Lung microvascular endothelial cell (primary cell): ENCODE data around the gene KCNAB2. TPM values are rescaled to one million over a fixed set of nuclear protein-coding genes. Genes with fewer than 3 reads are reported as not detected.

Experiments used
- DNase-seq, 2 donors: peaks; one replicate each; pipeline versions ENCODE4 v3.0.0 to v3.0.0-alpha.2; 2010; ENCODE audit warnings: low read depth in 2 of 2
- total RNA-seq: library from RNA; depleted of rRNA; stranded (reverse); fragments of >200 nt; gene quantifications from 2 replicates; pipeline ENCODE4 v1.2.1, GENCODE V29; 2014

KCNAB2 gene
- total RNA-seq, 1 donor from 2014 or later: 0.99 TPM

GRCh38 chr1:6108476-6108875 lies 62.8 kb downstream of the KCNAB2 start:
- no peak for DNase-seq

- peak; percentile 67 to 72 for DNase-seq
Measured at GRCh38 chr1:6108937-6109614, 63.4 kb downstream of the KCNAB2 start.

DNA sequence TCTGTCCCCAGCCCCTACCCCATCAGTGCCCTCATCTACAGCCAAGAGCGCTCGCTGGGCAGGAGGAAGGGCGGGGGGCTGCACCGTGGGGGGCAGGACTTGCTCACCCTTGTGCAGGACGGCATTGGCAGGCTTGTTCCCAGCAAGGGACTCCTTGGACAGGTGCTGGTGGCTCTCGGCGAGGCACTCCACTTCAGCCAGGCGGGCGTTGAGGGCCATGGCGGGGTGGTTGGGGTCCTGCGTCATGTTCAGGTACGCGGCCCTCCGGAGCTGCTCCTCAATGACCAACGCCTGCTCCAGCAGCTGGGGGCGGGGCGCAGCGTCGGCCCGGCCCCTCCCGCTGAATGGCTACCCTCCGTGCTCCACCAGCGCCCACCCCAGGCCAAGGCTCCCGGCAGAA lies 64.0 kb downstream of the KCNAB2 start:
- DNase-seq: no peak

GRCh38 chr1:6110326-6110725 lies 64.6 kb downstream of the KCNAB2 start:
- no peak for DNase-seq

- no peak for DNase-seq
Measured at GRCh38 chr1:6111571-6111970, 65.9 kb downstream of the KCNAB2 start.

DNA sequence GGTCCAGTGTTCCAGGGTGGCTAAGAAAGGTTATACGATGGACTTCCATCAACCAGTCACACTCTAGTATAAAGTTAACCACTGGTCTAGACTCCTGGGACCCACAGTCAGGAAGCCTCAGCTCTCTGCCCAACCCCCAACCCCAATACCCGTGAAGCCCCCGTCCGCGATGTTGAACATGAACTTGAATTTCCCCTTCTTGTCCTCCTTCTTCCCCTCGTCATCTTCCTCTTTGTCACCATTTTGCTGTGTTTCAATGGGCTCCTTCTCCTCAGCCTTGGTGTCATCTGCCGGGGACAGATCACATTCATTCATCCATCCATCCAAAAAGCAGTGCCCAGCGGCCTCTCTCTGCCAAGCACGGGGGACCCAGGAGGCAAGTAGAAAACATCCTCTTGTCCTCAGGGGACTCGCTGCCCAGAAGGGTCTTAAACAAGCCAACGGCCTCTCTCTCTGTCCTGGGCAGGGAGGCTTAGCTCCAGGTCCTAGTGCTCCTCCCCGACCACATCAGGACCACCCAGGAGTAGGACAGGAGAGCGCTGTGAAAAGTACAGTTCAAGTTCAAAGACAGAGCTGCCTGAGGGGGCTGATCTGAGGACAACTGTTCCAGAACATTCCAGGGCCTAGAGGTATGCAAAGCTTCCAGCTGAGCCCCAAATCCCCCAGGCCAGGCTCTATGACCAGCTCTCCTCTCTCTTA lies 66.5 kb downstream of the KCNAB2 start:
- DNase-seq: no peak

GRCh38 chr1:6112690-6113005 lies 67.0 kb downstream of the KCNAB2 start:
- no peak for DNase-seq

- DNase-seq: no peak
Measured at GRCh38 chr1:6113116-6113515, 67.4 kb downstream of the KCNAB2 start.

DNA sequence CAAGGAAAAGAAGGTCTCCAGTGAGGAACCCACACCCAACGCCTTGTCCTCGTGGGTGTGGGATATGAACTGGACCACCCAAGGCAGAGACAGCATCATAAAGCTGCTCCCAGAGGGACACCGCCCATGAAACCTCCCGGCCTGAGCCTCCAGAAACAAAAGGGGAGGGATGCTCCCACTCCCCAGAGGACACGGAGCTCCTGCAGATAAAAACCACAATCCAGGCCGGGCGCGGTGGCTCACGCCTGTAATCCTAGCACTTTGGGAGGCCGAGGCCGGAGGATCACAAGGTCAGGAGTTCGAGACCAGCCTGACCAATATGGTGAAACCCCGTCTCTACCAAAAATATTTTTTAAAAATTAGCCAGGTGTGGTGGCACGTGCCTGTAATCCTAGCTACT lies 68.1 kb downstream of the KCNAB2 start:
- DNase-seq: no peak

DNA sequence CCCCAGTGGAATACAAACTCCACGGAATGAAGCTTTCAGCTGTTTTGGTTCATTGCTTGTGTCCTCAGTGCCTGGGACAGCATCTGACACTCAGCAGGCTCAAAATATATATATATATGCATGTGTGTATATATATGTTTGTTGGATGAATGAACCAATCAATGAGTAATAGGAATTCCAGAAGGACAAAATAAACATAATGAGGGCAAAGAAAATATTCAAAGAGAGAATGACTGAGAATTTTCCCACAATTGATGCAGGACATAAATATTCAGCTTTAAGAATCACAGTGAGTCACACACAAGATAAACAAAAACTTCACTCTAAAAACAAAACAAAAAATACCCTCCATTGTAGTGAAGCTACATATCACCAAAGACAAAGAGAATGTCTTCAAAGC lies 70.4 kb downstream of the KCNAB2 start:
- DNase-seq: no peak

DNA sequence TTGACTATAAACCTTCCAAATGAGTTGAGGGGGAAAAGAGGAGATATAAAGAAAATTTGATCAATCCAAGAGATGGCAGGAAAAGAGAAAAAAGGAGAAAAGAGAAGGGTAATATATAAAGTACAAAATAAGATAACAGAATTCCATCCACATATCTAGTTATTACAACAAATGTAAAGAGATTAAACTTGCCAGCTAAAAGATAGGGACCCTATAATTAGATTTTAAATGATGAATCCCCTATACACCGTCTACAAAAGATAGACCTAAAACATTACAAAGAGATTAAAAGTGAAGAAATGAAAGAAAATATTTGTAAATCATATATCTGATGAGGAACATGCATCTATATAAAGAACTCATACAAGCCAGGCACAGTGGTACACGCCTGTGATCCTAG lies 71.4 kb downstream of the KCNAB2 start:
- no peak for DNase-seq

DNA sequence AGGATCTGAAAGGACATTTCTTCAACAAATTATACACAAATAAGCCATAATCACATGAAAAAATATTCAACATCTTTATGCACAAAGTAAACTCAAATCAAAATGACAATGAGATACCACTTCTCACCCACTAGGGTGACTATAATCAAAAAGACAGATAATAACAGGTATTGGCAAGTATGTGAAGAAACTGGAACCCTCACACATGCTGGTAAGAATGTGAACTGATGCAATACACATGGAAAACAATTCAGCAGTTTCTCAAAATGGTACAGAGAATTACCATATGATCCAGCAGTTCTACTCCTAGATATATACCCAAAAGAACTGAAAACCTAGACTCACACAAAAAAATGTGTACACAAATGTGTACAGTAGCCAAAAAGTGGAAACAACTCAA lies 71.9 kb downstream of the KCNAB2 start:
- DNase-seq: no peak

GRCh38 chr1:6118415-6118814 lies 72.7 kb downstream of the KCNAB2 start:
- no peak for DNase-seq

- no peak for DNase-seq
Measured at GRCh38 chr1:6121021-6121421, 75.3 kb downstream of the KCNAB2 start.

GRCh38 chr1:6121651-6122370 lies 76.1 kb downstream of the KCNAB2 start:
- no peak for DNase-seq

GRCh38 chr1:6123083-6123482 lies 77.4 kb downstream of the KCNAB2 start:
- DNase-seq: no peak

DNA sequence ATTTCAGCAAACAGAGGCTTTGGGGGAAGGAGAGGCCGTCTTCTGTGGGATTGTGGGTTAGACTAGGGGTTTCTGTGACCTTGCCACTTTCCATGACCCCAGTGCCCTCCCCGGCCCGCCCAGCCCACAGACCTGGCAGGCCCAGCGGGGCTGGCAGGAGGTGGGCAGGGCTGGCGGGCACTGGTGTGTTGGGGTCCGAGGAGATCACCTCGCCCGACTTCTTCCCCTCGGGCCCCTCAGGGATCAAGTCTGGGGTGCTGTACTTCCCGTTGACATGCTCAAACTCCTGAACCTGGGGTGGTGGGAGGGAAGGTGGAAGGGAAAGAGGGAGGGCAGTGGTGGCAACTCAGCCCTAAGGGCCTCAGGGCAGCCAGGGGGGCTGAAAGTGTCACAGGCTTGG lies 78.1 kb downstream of the KCNAB2 start:
- no peak for DNase-seq

- no peak for DNase-seq
Measured at GRCh38 chr1:6124341-6124740, 78.7 kb downstream of the KCNAB2 start.

DNA sequence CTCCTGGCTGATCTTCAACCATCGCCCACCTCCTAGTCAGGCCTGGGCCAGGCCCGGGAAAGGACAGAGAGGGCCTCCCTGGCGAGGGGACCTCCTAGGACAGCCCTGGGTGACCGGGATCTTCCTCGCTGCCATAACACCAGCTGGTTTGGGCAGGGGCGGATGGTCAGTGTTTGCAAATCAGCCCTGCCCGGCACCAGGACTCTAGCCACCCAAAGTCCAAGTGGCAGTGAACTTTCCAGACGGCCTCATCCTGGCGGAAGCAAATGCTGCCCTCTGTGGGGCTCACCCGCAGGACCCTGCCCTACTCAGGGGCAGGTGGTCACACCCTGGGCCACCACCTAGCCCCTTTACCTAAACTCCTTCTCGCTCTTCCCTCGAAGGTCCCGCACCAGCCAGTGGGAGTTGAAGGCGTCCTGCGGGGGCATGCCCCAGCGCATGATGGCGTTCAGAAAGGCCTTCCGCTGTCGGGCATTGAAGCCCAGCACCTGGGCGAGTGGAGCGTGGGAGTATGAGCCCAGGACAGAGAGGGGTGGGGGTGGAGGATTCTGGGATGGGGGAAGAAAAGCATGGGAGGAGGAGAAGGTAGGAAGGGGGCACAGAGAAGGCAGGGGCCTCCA lies 79.2 kb downstream of the KCNAB2 start:
- DNase-seq: no peak

DNA sequence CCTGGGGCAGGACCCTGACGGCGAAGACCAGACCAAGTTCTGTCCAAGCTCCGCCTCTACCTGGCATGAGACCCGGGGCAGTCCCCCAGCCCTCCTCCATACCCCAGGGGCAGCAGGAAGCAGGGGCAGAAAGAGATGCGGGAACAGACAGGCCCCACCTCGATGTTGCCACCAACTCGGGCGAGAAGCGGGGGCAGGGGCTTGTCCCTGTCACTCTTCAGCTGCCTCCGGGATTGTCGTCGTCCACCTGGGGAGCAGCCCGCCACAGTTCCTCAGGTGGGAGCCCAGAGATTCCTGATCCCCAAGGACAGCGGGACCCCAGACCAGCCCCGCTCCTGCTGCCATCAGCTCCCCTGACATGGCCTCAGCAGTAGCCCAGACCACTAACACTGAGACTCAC lies 79.7 kb downstream of the KCNAB2 start:
- DNase-seq: no peak

GRCh38 chr1:6126028-6126427 lies 80.3 kb downstream of the KCNAB2 start:
- DNase-seq: no peak

DNA sequence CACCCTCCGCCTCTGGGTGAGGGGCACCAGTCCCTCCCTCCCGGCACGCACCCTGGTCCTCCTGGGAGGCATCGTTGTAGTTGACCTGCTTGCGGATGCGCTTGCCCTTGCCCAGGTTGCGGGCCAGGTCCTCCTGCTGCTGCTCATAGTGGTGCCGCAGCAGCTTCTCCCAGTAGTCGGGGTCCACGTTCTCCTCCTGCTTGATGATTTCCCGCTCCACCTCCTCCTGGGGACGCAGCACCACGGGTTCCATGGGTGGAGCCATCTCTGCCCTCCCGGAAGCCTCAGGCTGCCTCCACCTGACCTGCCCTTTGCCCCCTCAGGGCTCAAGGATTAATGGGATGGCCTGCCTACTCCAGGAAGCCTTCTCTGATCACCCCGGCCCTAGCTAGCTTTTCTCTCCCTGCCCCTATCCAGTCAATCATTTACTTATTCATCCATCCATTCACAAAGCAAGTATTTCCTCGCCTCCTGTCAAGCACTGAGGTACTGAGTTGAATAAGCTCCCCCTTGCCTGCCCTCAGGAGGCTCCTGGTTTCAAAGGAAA lies 80.9 kb downstream of the KCNAB2 start:
- no peak for DNase-seq
